HG03521 (cell line): Measurements from ENCODE around the gene MT1M.

ENCODE experiments used
- ATAC-seq: cut with Tn5 transposase; IDR thresholded peaks from one replicate; pipeline ENCODE4 v1.9.1; 2021; ENCODE audit warnings: mild to moderate bottlenecking, moderate library complexity; ENCODE audit not compliant: unreplicated experiment

Gene MT1M

DNA sequence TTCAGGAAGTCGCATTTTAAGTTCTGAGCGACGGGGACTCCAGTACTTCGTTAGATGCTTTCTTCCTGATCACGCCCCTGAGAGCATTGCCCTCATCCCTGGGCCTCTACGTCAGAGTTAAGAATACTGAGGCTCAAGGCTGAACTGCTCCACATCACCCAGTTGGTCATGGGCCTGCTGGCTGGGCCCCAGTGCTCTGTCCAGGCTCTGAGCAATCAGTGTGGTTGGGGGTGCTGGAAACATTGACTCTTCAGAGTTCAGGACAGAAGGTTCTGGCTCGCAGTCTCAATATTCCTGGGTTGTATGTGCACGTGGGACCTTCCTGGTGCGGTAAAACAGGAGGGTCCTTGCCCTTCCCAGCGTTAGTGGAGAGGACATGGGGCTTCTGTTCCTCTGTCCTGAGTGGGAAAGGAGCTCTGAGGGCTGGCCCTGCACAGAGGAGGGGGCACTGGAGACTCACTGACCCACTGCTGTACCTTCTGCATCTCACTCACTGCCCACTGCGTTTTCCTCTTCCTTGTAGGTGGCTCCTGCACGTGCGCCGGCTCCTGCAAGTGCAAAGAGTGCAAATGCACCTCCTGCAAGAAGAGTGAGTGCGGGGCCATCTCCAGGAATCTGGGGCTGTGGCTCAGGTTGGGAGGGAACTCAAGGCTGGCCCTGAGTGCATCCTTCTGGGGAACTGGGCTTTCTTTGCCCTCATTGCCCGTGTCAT is 6.4 kb upstream of the MT1M start:
- no peak for ATAC-seq

- ATAC-seq: no peak
Observed at GRCh38 chr16:56626685-56627084, 5.8 kb upstream of the MT1M start.

GRCh38 chr16:56628486-56629350 is 3.7 kb upstream of the MT1M start:
- no peak for ATAC-seq

- no peak for ATAC-seq
Observed at GRCh38 chr16:56629531-56629930, 2.9 kb upstream of the MT1M start.

GRCh38 chr16:56630134-56630533 is 2.3 kb upstream of the MT1M start:
- ATAC-seq: peak; percentile 57

- ATAC-seq: no peak
Observed at GRCh38 chr16:56631197-56631596, 1.3 kb upstream of the MT1M start.

DNA sequence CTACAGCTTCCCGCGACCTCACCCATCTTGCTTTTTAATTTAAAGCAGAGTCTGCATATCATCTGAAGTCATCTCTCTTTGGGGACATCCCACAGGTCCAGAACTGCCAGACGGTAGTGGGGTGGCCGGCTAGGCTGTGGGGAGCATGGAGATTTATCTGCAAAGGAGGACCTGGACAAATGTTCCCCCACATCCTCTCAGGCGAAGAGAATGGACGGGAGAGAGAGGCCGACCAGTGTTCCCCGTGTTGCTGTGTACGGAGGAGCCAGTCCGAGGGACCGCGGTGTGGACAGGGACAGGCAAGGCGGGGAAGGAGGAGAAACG is 665 bp upstream of the MT1M start:
- no peak for ATAC-seq

DNA sequence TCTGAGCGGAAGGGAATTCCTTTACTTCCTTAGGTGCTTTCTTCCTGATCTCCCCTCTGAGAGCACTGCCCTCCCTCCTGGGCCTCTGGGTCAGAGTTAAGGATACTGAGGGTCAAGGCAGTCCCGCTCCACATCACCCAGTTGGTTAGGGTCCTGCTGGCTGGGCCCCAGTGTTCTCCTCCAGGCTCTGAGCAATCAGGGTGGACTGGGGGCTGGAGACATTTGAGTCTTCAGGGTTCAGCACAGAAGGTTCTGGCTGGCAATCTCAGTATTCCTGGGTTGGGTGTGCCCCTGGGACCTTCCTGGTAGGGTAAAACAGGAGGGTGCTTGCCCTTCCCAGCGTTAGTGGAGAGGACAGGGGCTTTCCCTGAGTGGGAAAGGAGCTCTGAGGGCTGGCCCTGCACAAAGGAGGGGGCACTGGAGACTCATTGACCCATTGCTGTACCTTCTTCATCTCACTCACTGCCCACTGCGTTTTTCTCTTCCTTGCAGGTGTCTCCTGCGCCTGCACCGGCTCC is 448 bp downstream of the MT1M start:
- ATAC-seq: no peak

DNA sequence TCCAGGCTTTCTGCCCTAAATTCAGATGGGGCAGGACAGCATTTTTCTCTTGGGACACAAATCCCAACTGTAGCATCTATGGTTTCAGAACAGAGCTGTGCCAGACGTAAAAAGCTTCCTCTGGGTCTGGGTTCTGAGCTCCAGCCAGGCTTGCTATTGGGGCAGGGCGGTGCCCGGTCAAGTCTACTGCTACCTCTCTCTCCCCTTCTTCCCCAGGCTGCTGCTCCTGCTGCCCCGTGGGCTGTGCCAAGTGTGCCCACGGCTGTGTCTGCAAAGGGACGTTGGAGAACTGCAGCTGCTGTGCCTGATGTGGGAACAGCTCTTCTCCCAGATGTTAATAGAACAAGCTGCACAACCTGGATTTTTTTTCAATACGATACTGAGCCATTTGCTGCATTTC is 1.1 kb downstream of the MT1M start:
- ATAC-seq: no peak

- no peak for ATAC-seq
Observed at GRCh38 chr16:56634715-56635440, 2.4 kb downstream of the MT1M start.

- no peak for ATAC-seq
Observed at GRCh38 chr16:56635441-56635967, 3.0 kb downstream of the MT1M start.

- ATAC-seq: no peak
Observed at GRCh38 chr16:56636616-56637413, 4.4 kb downstream of the MT1M start.

- ATAC-seq: no peak
Observed at GRCh38 chr16:56637814-56638750, 5.6 kb downstream of the MT1M start, which contains the start of gene MT1A. MT1A (plus strand) TSS chr16:56638666; CDS start chr16:56638739, 73 bp downstream.

- ATAC-seq: no peak
Observed at GRCh38 chr16:56639045-56639444, 6.6 kb downstream of the MT1M start.

DNA sequence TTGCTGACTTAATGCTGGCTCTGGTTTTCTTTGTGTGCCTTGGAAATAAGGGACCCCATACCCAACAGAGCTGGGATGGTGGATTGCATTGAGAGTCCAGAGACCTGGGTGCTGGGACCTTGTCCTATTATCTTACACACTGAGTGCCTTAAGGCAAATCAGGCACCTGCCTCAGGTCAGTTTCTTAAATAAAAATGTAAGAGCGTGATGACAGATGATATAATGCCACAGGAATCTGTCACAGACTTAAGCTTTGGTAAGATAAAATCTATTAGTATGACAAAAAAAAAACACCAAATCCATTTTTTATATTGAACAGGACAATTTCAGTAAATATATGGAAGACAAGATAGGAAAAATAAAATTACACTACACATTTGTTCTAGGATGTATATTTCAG is 7.6 kb downstream of the MT1M start:
- no peak for ATAC-seq

DNA sequence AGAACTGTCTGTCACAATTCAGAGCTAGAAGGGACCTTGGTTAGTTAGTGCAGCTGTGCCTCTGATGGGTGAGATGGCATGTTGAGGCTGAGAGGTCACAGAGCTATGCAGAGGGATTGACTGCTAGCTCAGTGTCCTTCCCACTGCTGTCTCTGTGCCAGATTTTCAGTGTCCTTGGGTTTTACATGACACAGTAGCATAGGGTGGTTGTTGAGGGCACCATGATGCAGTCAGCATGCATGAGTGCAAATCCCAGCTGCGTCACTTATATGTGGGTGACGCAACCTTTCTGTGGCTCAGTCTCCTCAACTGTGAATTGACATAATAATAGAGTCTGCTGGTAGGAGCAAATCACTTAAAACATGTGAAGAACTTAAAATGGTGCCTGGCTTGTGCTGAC is 8.7 kb downstream of the MT1M start:
- no peak for ATAC-seq

DNA sequence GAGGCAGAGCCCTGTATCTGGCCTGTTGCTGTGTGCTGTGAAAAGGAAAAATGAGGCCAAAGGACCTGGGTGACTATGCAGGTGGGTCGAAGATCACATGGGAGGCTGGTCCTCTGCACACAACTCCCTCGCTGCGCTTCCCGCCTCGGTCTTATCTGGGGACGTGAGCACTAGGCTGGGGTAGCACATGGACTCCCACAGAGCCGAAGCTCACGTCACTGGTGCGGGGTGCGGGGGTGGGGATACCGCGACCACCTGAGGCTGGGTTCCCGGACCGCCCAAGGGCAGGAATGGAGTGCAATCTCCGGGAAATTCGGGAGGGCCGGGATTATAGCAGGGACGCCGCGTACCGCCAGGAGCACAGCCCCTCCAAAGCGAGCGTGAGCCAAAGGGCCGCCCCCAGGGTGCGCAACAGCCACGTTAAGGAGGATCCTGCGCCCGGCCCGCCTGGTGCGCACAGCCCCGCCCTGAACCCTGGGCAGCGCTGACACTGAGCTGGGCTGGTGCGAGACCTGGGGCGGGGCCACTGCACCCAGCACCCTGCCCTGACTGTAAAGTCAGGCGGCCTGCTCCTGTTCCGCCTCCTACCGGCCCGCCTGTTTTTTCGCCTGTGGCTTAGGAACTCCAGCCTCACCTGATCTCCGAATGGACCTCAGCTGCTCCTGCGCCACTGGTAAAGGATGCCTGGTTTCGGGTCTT is 10.8 kb downstream of the MT1M start:
- no peak for ATAC-seq

DNA sequence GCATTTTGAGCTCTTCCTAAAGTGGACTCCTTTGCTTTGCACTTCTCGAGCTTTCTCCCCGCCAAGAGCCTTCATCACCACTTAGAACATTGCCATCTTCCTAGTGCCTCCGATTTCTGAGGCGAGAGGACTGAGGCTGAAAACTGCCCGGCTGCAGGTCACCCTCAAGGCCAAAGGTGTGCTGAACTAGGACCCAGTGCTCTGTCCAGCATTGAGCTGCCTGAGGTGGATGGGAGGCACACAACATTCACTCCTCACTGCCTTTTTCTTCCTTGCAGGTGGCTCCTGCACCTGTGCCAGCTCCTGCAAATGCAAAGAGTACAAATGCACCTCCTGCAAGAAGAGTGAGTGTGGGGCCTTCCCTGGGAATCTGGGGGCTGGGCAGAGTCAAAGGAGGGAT is 11.4 kb downstream of the MT1M start:
- ATAC-seq: no peak

- no peak for ATAC-seq
Observed at GRCh38 chr16:56645311-56645710, 12.9 kb downstream of the MT1M start.
